Rectal smooth muscle tissue (tissue), 1 donor: ENCODE measurements around the gene FAM124B.

Experiments used
- H3K27ac ChIP-seq: one replicate; pipeline ENCODE4 v1.7.0; 2013; ENCODE audit warnings: low read depth, low read length, inconsistent platforms
- H3K27me3 ChIP-seq: one replicate; pipeline ENCODE4 v1.7.0; 2013; ENCODE audit warnings: low read length; ENCODE audit not compliant: control insufficient read depth, insufficient read depth
- H3K36me3 ChIP-seq: one replicate; pipeline ENCODE4 v1.7.0; 2013; ENCODE audit warnings: low read length; ENCODE audit not compliant: control insufficient read depth, insufficient read depth
- H3K4me1 ChIP-seq: one replicate; pipeline ENCODE4 v1.7.0; 2013; ENCODE audit warnings: low read length; ENCODE audit not compliant: control insufficient read depth, insufficient read depth
- H3K4me3 ChIP-seq: one replicate; pipeline ENCODE4 v1.7.0; 2013; ENCODE audit warnings: low read length
- H3K9ac ChIP-seq: one replicate; pipeline ENCODE4 v1.7.0; 2013; ENCODE audit warnings: low read length

The FAM124B gene

GRCh38 chr2:224365331-224365730 lies 36.6 kb downstream of the FAM124B start:
- no peak overlapping the region for H3K9ac ChIP-seq
- no peak overlapping the region for H3K27ac ChIP-seq
- no peaks in the 10 kb centered on the region for H3K27me3 ChIP-seq
- H3K36me3 ChIP-seq, result no peaks in the 10 kb centered on the region
- H3K4me3 ChIP-seq, result no peak overlapping the region
- no peaks in the 10 kb centered on the region for H3K4me1 ChIP-seq

DNA sequence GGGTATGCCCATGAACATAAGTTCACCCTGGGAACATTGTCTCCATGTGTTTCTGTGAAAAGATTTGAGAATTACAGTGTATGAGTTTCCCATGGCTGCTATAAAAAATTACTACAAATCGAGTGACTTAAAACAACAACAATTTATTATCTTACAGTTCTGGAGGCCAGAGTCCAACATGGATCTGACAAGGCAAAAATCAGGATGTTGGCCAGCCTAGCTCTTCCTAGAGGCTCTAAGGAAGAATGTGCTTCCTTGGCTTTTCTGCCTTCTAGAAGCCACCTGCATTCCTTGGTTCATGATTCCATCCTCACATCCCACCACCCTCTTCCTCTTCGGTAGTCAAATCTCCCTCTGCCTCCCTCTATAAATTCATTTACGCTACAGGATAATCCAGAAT lies 38.6 kb downstream of the FAM124B start:
- H3K9ac ChIP-seq, result no peak overlapping the region
- H3K27me3 ChIP-seq, result no peaks in the 10 kb centered on the region
- H3K36me3 ChIP-seq, result no peaks in the 10 kb centered on the region
- H3K27ac ChIP-seq, result no peak overlapping the region
- no peaks in the 10 kb centered on the region for H3K4me1 ChIP-seq
- no peak overlapping the region for H3K4me3 ChIP-seq

- Histone ChIP-seq H3K27me3 (no peaks in the 10 kb centered on the region), H3K4me1 (no peaks in the 10 kb centered on the region), H3K4me3 (no peak overlapping the region), H3K9ac (no peak overlapping the region), H3K27ac (no peak overlapping the region), H3K36me3 (no peaks in the 10 kb centered on the region)
Measured at GRCh38 chr2:224362094-224362493, 39.8 kb downstream of the FAM124B start.

DNA sequence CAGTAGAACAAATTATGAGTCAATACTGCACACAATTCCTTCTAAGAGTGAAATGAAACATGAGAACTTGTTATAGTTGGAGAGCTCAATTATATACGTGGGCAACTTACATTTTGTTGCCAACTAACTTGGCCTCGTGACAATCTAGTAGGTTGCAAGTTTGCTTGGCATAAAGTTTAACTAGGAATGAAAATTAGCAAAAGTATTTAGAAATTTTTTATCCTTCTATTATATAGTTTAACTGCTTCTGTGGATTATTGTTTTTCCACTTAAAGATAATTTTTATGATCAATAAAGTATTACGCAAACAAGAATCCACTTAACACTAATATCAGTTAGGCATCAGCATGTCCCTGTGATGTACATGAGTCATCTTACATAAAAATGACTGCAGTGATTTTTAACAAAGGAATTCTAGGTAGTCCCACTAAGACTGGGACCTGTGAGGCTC lies 41.1 kb downstream of the FAM124B start:
- Histone ChIP-seq H3K27ac (no peak overlapping the region), H3K4me1 (no peaks in the 10 kb centered on the region), H3K36me3 (no peaks in the 10 kb centered on the region), H3K4me3 (no peak overlapping the region), H3K27me3 (no peaks in the 10 kb centered on the region), H3K9ac (no peak overlapping the region)

DNA sequence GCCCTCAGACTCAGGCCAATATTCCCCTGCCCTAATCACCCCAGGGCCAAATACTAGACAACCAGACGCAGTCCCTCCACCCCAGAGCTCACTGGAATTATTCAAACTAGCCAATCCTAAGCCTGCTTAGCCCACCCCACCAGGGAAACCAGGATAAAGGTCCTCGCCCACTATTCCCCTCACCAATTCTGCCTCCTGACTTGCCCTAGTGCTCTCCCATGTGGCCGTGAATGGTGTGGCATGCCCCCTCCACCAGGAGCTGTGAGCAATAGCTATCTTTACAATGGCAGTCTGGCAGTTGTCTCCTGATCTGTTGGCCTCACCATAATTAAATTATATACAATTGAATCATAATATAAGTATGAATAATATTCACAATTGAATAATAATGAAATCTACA lies 42.3 kb downstream of the FAM124B start:
- H3K4me1 ChIP-seq, result no peaks in the 10 kb centered on the region
- no peak overlapping the region for H3K27ac ChIP-seq
- no peaks in the 10 kb centered on the region for H3K27me3 ChIP-seq
- no peak overlapping the region for H3K4me3 ChIP-seq
- no peak overlapping the region for H3K9ac ChIP-seq
- H3K36me3 ChIP-seq, result no peaks in the 10 kb centered on the region

DNA sequence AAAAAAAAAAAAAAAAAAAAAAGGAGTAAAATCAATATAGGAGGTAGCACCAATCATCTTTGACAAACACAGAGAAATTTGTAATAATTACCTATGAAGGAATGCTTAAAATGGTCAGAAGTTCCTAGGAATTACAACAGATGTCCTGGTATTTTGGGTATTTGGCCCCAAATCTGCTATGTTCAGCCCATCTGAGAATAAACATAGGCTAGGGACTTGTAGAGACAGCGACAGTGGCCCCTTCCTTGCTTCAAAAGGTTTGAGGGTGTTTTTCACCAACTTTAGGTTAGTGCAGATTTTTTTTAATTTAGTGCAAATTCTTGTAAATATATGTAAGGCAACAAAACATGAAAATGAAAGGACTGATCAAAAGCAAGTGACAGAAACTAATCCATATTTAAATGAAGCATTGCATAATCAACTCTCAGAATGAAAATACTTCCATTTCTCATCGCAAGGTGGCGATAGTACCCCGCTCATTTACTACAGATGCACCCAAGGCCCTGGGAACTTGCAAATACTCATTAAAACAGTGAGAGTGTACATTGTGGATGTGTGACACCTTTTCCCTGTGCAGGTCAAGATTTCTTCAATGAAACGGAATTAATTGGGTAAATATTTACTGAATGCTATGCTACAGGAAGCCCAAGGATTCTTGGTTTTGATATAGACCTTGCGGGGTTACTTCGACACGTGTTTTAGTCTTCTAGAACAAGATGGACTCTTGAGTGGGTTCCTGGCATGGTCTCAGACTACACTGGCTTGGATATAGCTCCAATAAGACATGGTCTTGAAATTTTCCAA lies 44.6 kb downstream of the FAM124B start:
- H3K27ac ChIP-seq, result no peak overlapping the region
- no peaks in the 10 kb centered on the region for H3K27me3 ChIP-seq
- no peak overlapping the region for H3K9ac ChIP-seq
- H3K36me3 ChIP-seq, result no peaks in the 10 kb centered on the region
- no peak overlapping the region for H3K4me3 ChIP-seq
- H3K4me1 ChIP-seq, result no peaks in the 10 kb centered on the region

DNA sequence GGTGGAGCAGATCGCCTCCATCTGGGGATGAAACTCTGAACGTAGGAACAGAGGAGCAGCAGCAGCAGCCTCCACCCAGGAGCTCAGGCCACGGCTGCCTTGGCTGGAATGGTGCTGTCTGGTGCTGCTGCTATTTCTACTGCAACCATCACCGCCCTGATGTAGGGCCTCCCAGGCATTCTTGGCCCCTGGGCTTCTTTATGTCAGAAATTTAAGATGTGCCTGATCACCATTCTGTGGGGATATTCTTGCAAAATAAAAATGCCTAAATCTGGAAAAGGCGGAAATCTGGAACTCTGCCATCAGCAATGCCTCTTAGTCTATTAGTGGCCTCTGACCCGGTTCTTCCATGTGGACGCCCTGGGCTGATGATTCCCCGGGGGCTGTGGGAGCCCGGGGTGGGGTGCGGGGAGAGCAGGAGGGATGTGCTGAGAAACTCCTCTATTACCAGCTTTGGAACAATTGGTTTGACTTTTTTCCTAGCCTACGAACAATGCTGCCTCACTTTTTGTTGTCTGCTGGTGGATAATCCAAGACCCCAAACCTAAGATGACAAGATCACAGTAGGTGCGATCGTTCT lies 47.2 kb downstream of the FAM124B start:
- Histone ChIP-seq H3K4me1 (no peaks in the 10 kb centered on the region), H3K36me3 (no peaks in the 10 kb centered on the region), H3K27me3 (no peaks in the 10 kb centered on the region), H3K27ac (no peak overlapping the region), H3K4me3 (no peak overlapping the region), H3K9ac (no peak overlapping the region)

- no peaks in the 10 kb centered on the region for H3K4me1 ChIP-seq
- H3K27me3 ChIP-seq, result no peaks in the 10 kb centered on the region
- H3K27ac ChIP-seq, result no peak overlapping the region
- H3K36me3 ChIP-seq, result no peaks in the 10 kb centered on the region
- H3K4me3 ChIP-seq, result no peak overlapping the region
- no peak overlapping the region for H3K9ac ChIP-seq
Measured at GRCh38 chr2:224350703-224351102, 51.2 kb downstream of the FAM124B start.

- no peak overlapping the region for H3K4me3 ChIP-seq
Measured at GRCh38 chr2:224349396-224349795, 52.5 kb downstream of the FAM124B start.

DNA sequence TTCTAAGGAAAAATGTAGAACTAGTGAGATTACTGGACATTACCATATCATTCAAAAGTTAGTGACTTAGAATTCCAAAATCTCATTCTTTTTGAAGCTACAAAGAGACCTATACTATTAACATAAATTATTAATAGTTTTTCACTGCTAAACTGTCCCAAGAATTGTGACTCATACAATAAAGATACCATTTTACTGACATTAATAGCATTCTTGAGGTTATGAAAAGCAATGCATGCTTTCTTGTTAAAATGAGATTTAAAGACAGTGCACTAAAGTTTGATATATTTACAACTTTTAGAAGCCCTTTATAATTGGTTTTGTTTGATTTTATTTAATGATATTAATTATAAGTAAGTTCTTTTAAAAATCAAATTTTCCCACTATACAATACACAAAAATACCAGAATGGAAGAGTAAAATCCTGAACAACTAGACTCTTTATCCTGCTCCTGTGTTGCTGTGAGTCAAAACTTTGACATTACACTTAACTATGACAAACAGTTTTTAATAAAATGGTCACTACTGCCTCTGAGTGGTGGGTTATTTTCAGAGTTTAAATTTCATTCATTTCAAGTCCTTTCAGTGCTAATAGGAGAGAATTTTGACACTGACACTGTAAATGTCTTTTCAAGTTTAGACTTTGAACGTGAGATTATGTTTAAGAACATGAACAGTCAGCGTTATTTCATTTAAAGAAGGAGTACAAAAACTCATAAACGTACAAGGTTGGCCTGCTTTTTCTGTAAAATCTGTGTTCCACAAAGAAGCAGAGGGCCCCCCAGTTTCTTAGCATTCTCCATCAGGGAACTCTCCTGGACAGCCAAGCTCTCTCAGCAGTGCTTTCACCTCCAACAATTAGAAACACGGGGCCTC lies 54.5 kb downstream of the FAM124B start:
- Histone ChIP-seq H3K4me3 (no peak overlapping the region), H3K9ac (no peak overlapping the region), H3K4me1 (no peaks in the 10 kb centered on the region), H3K27me3 (no peaks in the 10 kb centered on the region), H3K36me3 (no peaks in the 10 kb centered on the region), H3K27ac (no peak overlapping the region)

More at GRCh38 chr2:224349396-224349795, 52.5 kb downstream of the FAM124B start:
- Histone ChIP-seq H3K9ac (no peak overlapping the region), H3K36me3 (no peaks in the 10 kb centered on the region), H3K27me3 (no peaks in the 10 kb centered on the region), H3K4me1 (no peaks in the 10 kb centered on the region), H3K27ac (no peak overlapping the region)

DNA sequence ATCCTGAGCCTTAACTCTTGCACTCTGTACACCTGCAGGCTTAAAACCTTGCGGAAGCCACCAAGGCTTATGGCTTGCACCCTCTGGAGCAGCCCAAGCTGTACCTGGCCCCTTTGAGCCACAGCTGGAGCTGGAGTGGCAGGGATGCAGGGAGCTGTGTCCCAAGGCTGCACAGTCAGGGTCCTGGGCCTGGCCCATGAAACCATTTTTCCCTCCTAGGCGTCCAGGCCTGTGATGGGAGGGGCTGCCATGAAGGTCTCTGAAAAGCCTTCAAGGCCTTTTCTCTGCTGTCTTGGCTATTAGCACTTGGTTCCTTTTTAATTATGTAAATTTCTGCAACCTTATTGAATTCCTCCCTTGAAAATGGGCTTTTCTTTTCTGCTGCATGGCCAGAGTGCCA lies 56.4 kb downstream of the FAM124B start:
- H3K9ac ChIP-seq, result no peak overlapping the region
- no peaks in the 10 kb centered on the region for H3K27me3 ChIP-seq
- no peaks in the 10 kb centered on the region for H3K36me3 ChIP-seq
- H3K4me3 ChIP-seq, result no peak overlapping the region
- no peaks in the 10 kb centered on the region for H3K4me1 ChIP-seq
- H3K27ac ChIP-seq, result no peak overlapping the region

- Histone ChIP-seq H3K27me3 (no peaks in the 10 kb centered on the region), H3K27ac (no peak overlapping the region), H3K4me3 (no peak overlapping the region), H3K36me3 (no peaks in the 10 kb centered on the region), H3K4me1 (no peaks in the 10 kb centered on the region), H3K9ac (no peak overlapping the region)
Measured at GRCh38 chr2:224343226-224343625, 58.7 kb downstream of the FAM124B start.
